Right cardiac atrium (tissue), 5 donors: ENCODE data around the gene ATP8B3. TPM values are rescaled to one million over a fixed set of nuclear protein-coding genes. Genes with fewer than 3 reads are reported as not detected.

Source experiments
- ATAC-seq, 2 donors: fragments of 200-7000 bp; cut with Tn5 transposase; one replicate each; pipeline versions ENCODE4 v1.8.0 to v1.9.1; 2020; ENCODE audit warnings: moderate library complexity in 2 of 2, mild to moderate bottlenecking in 1 of 2
- DNase-seq, 3 donors: peaks; one replicate each; pipeline ENCODE4 v3.0.0-alpha.2; 2020
- H3K27ac ChIP-seq: one replicate; pipeline ENCODE4 v1.5.1; 2013; ENCODE audit warnings: mild to moderate bottlenecking, low read length, control low read depth, moderate library complexity
- H3K27me3 ChIP-seq: one replicate; pipeline ENCODE4 v1.6.1; 2013; ENCODE audit not compliant: control insufficient read depth, insufficient read depth
- H3K4me1 ChIP-seq: one replicate; pipeline ENCODE4 v1.6.1; 2013; ENCODE audit warnings: low read length; ENCODE audit not compliant: control insufficient read depth, insufficient read depth
- H3K4me3 ChIP-seq: one replicate; pipeline ENCODE4 v1.5.1; 2013; ENCODE audit warnings: low read length, control low read depth
- H3K9me3 ChIP-seq: one replicate; pipeline ENCODE4 v1.6.1; 2013; ENCODE audit warnings: low read length; ENCODE audit not compliant: control insufficient read depth
- WGBS: extraction: QIAGEN DNeasy Blood & Tissue Kit; methylation state at CpG from one replicate; pipeline ENCODE4 v1.1.7; 2013; 5-methylcytosine and 5-hydroxymethylcytosine counted together
- intact Hi-C, 4 donors: fragments of 100-400 bp; cut with DNase I; formaldehyde crosslinking; loops; one replicate each; pipeline versions ENCODE4 v1.11.0 to v1.14.0; 2022 to 2023
- polyA plus RNA-seq: library from polyadenylated mRNA; stranded (reverse); fragments of 200-250 nt; gene quantifications from one replicate; pipeline ENCODE4 v1.2.3, GENCODE V29; 2013
- total RNA-seq, 4 donors: library from RNA; stranded (reverse); fragmentation: NEBNext Ultra II Directional; extraction: Animal tissue kit (Norgen Biotek cat#: 25700); gene quantifications; one replicate each; pipeline ENCODE4 v1.2.1, GENCODE V29; 2021
- donor health status: healthy with polysubstance abuse.
- donor health status: DM: no; HTN: yes; CAD: no.
- donor health status: DM: no; HTN: no; CAD: no.
- donor health status: DM: no; HTN: yes; CAD: no; lungs with severe emphysema.
- donor health status: DM: yes; HTN: yes; CAD: no.

Gene ATP8B3
- total and polyA plus RNA-seq, 5 donors: 0.53 to 1.9 (median 1.4) TPM

DNA sequence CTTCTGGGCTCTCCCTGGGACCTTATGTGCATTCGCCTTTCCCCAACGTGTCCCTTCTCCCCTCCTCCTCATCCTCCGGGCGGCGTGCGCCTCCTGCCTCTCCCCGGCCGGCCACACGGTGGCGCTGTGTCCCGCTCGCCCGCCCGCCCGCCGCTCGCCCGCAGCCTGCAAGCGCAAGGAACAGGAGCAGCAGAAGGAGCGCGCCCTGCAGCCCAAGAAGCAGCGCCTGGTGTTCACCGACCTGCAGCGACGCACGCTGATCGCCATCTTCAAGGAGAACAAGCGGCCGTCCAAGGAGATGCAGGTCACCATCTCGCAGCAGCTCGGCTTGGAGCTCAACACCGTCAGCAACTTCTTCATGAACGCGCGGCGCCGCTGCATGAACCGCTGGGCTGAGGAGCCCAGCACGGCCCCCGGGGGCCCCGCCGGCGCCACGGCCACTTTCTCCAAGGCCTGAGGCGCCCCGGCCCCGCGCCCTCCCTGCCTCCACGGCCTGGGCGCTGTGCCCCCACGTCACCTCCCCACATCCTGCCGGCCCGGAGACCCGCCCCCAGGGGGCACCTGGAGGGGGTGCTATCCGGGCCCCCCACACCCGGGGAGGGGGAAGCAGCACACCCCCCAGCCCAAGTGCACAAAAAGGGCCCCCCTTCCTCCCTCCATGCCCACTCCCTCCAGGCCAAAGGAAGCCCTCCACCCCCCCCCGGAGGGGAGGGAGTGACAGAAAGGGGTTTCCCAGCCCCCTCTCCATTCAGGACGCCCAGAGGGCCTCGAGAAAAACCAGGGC is 36.9 kb downstream of the ATP8B3 start:
- Histone ChIP-seq H3K9me3 (peaks cover 7% of the 10 kb centered on the region), H3K4me3 (no peak overlapping the region), H3K4me1 (no peaks in the 10 kb centered on the region), H3K27me3 (no peaks in the 10 kb centered on the region), H3K27ac (no peak overlapping the region)
- WGBS: 7% methylated on average over 59 of the region's 59 CpGs
- intact Hi-C loops: no loop called here
- no peak for ATAC-seq
- peak in 1 of 3 donors; percentile 51 for DNase-seq

DNA sequence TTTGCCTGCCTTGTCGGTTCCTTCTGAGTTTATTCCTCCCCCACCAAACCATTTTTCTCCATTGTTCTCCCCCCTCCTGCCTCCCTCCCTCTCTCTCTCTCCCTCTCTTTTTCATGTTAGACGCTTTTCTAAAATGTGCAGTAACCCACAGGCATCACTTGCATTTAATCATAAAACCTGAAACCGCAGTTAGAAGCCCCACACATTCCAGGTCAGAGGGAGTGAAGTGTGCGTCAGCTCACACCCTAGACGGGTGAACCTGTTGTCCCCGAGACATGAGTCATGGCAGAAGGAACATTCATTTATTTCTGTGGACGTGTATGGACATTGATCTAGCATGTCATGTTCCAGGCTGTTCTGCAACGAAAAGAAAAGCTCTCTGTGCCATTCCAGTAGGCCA is 38.9 kb downstream of the ATP8B3 start:
- no peak overlapping the region for H3K27ac ChIP-seq

GRCh38 chr19:1770866-1771576 is 41.1 kb downstream of the ATP8B3 start:
- Histone ChIP-seq H3K27ac (no peak overlapping the region), H3K27me3 (no peaks in the 10 kb centered on the region), H3K4me3 (no peak overlapping the region), H3K4me1 (no peaks in the 10 kb centered on the region), H3K9me3 (peaks cover 7% of the 10 kb centered on the region)
- intact Hi-C loops: no loop called here
- no peak for ATAC-seq
- DNase-seq: no peak
- 85% methylated on average over 4 of the region's 4 CpGs for WGBS

More for the DNA sequence above, 38.9 kb downstream of the ATP8B3 start:
- Histone ChIP-seq H3K9me3 (peaks cover 7% of the 10 kb centered on the region), H3K4me1 (no peaks in the 10 kb centered on the region), H3K27me3 (no peaks in the 10 kb centered on the region), H3K4me3 (no peak overlapping the region)
- 53% methylated on average over 8 of the region's 8 CpGs for WGBS
- ATAC-seq: no peak
- no peak for DNase-seq
- intact Hi-C loops: no loop called here

DNA sequence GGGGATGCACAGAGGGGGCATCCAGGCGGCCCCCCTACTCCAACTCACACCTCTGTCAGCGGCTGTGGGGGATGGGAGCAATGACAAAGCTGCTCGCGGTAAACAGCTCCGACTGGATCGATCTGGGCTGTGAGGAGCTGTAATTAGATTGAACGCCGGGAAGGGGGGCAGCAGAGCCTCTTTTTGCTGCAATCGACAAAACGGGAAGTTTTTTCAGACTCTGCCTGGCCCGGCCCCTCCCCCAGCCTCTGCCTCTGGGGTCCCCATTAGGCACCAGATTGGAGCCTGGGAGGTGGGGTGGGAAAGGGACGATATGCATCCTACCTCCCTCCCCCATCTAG is 42.5 kb downstream of the ATP8B3 start:
- Histone ChIP-seq H3K27me3 (no peaks in the 10 kb centered on the region), H3K27ac (no peak overlapping the region), H3K9me3 (peaks cover 4% of the 10 kb centered on the region), H3K4me3 (no peak overlapping the region), H3K4me1 (no peaks in the 10 kb centered on the region)
- DNase-seq: peak in 1 of 3 donors; percentile 30
- no peak for ATAC-seq
- intact Hi-C loops: loop anchor here (5.0 to 10.0 kb wide), 3 partner anchors 97 to 225 kb away; no protein-coding TSS in a partner anchor
- WGBS: 4% methylated on average over 12 of the region's 12 CpGs

DNA sequence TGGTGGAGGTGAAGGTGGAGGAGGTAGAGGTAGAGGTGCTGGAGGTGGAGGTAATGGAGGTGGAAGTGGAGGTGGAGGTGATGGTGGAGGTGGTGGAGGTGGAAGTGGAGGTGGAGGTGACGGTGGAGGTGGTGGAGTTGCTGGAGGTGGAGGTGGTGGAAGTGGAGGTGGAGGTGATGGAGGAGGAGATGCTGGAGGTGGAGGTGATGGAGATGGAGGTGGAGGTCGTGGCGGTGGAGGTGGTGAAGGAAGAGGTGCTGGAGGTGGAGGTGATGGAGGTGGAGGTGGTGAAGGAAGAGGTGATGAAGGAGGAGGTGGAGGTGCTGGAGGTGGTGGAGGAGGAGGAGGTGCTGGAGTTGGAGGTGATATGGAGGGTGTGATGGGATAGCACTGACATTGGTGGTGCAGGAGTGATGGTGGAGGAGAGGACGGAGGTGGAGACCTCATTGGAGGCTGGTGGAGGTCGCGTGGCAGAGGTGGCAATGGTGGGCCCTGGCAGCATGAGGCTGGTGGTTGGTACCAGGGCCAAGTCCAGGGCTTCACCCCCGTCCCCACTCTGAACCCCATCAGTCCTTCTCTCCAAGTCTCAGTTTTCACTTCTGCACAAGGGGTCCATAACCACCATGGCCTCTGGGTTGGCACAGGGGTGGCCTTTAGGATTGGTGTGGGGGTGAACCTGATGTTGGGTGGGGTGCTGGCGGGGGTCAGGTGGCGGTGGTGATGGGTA is 43.0 kb downstream of the ATP8B3 start:
- DNase-seq (peak in 1 of 3 donors; percentile 31), ATAC-seq (no peak)
- intact Hi-C loops: loop anchor here (5.0 to 10.0 kb wide), 3 partner anchors 97 to 224 kb away; no protein-coding TSS in a partner anchor
- Histone ChIP-seq H3K4me1 (no peaks in the 10 kb centered on the region), H3K27ac (no peak overlapping the region), H3K4me3 (no peak overlapping the region), H3K27me3 (no peaks in the 10 kb centered on the region), H3K9me3 (peaks cover 4% of the 10 kb centered on the region)
- 68% methylated on average over 9 of the region's 9 CpGs for WGBS

- intact Hi-C loops: loop anchor here (5.0 to 10.0 kb wide), 3 partner anchors 96 to 223 kb away; no protein-coding TSS in a partner anchor
- ATAC-seq (peak in 1 of 2 donors; percentile 8), DNase-seq (peak in 1 of 3 donors; percentile 55)
- 13% methylated on average over 13 of the region's 13 CpGs for WGBS
- Histone ChIP-seq H3K4me1 (no peaks in the 10 kb centered on the region), H3K27ac (no peak overlapping the region), H3K27me3 (no peaks in the 10 kb centered on the region), H3K4me3 (no peak overlapping the region), H3K9me3 (peaks cover 4% of the 10 kb centered on the region)
These were observed 43.8 kb downstream of the ATP8B3 start for GRCh38 chr19:1768248-1768647.

GRCh38 chr19:1767464-1767933 is 44.6 kb downstream of the ATP8B3 start:
- peaks cover 4% of the 10 kb centered on the region for H3K9me3 ChIP-seq
- ATAC-seq (peak; percentile 55 to 71), DNase-seq (peak in 2 of 3 donors; percentile 64 to 71)
- WGBS: 5% methylated on average over 21 of the region's 21 CpGs
- H3K27me3 ChIP-seq: no peaks in the 10 kb centered on the region
- intact Hi-C loops: loop anchor here (5.0 to 10.0 kb wide), 3 partner anchors 95 to 223 kb away; no protein-coding TSS in a partner anchor
- no peak overlapping the region for H3K27ac ChIP-seq
- H3K4me3 ChIP-seq: no peak overlapping the region
- no peaks in the 10 kb centered on the region for H3K4me1 ChIP-seq

DNA sequence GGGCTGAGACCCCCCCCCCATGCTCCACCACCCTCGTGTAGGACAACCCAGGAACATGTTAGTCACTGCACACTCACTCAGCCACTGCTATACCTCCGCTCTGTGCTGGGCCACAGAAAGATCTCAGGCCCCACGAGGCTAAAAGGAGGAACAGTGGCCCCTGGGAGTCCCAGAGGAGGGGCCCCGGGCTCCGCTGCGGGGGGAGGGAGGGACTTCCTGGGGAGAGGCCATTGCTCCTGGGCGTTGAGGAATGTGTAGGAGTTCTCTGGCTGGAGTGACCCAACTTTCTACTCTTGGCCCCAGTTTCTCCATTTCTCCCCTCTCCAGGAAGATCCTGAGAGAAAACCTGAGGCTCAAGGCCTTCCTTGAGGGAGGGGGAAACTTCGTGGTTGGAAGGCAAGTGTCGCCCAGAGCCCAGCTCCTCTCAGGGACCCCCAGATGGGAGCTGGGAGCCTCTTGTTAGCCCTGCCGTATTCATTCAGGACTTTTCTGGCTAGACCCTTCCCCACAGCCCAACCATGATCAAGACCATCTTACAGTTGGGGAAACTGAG is 45.2 kb downstream of the ATP8B3 start:
- 22% methylated on average over 10 of the region's 10 CpGs for WGBS
- Histone ChIP-seq H3K27ac (no peak overlapping the region), H3K4me1 (no peaks in the 10 kb centered on the region), H3K9me3 (peaks cover 4% of the 10 kb centered on the region), H3K27me3 (no peaks in the 10 kb centered on the region), H3K4me3 (no peak overlapping the region)
- ATAC-seq: no peak
- no peak for DNase-seq
- intact Hi-C loops: loop anchor here (5.0 to 10.0 kb wide), 3 partner anchors 95 to 222 kb away; no protein-coding TSS in a partner anchor

DNA sequence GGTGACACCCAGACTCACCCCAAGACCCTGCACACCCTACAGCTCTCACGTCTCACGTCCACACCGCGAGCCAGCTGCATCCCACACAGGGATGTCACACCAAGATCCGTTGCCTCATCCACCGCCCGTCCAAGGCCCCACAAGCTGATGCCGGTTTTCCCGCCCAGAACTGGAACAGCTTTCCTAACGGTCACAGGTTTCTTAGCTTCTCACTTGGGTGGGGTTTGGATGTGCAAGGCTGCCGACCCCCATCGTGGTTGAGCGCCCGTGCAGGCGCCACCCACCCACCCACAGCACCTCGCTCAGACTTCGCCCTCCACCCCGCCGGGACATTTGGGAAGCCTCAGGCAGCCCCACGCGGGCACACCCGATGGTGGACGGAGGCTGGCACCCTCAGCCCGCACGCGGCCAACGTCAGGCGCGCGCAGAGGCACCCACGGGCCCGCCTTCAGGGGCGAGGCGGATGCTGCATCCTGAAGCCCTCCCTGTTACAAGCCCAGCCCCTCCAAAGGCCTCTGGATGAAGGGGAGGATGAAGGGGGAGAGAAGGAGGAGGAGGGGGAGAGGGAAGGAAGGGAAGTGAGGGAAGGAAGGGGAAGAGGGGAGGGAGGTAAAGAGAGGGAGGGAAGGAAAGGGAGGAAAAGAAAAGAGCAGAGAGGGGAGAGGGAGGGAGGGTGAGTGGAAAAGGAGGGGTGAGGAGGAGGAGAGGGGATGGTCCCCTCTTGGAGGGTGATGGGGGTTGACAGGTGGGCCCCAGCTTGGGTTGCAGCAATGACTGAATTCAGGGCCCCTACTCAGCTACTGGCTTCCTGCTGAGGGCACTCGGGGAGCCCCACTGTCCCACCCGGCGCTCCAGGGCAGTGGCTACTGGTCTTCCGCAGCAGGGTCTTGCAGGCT is 45.9 kb downstream of the ATP8B3 start:
- H3K27me3 ChIP-seq: no peaks in the 10 kb centered on the region
- no peak overlapping the region for H3K4me3 ChIP-seq
- no peak overlapping the region for H3K27ac ChIP-seq
- peaks cover 2% of the 10 kb centered on the region for H3K9me3 ChIP-seq
- intact Hi-C loops: loop anchor here (2.0 to 10.0 kb wide), 4 partner anchors 94 to 227 kb away; no protein-coding TSS in a partner anchor
- 4% methylated on average over 38 of the region's 38 CpGs for WGBS
- no peaks in the 10 kb centered on the region for H3K4me1 ChIP-seq
- ATAC-seq (no peak), DNase-seq (peak in 2 of 3 donors; percentile 26 to 46)
